ENCODE measurements around the gene GLCCI1. TPM values are rescaled to one million over a fixed set of nuclear protein-coding genes. Genes with fewer than 3 reads are reported as not detected.

Gene GLCCI1
- total RNA-seq, 1 experiment from 2014 or later: 8.0 TPM

- no peak for DNase-seq (ENCODE audit: extremely low read depth, low read depth)
These were observed 158.1 kb downstream of the GLCCI1 start for GRCh38 chr7:8126601-8127167.

GRCh38 chr7:8128449-8129317 lies 160.1 kb downstream of the GLCCI1 start:
- DNase-seq (ENCODE audit: extremely low read depth, low read depth): no peak

GRCh38 chr7:8129318-8129659 lies 160.7 kb downstream of the GLCCI1 start:
- no peak for DNase-seq (ENCODE audit: extremely low read depth, low read depth)

GRCh38 chr7:8130663-8131062 lies 162.1 kb downstream of the GLCCI1 start:
- DNase-seq (ENCODE audit: extremely low read depth, low read depth): no peak

DNA sequence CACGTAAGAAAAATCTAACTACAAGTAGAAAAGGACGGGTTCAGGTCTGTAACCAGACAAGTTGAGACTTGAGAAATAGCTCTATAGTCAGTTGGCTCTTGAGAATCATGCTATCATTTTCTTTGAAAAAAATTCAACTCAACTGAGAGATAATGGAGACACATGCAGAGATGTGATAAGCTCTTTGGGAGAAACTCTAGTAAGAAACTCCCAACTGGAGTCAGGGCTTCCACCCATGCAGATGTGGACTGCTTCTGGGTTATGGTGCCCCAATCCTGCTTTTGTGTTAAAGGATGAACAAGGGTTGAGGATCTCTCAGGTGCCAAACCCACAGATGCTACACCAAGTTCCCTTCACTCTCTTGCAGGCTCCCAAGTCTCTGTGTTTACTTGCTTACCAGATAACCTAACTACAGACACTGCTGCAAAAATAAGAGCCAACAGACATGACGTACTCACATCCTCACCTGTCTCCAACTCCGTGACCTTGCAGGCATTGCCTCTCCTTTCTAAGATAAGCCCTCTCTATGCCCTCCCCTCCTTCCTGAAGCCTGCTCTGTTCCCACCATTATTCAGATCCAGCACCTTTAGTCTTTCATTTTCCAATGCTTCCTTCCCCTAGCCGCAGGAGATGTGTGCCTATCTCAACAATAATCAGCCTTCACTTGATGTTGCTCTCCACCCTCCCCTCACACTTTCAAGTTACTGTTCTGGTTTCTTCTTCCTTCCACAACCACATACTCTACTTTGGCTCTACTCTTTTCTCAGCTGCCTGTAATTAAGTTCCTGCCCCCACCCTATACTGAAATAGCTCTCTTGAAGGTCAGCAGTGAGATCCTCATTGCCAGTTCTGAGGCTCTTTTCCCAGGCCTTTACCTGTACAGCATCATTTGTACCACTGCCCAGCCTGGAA lies 163.4 kb downstream of the GLCCI1 start:
- no peak for DNase-seq (ENCODE audit: extremely low read depth, low read depth)

GRCh38 chr7:8133188-8133848 lies 164.7 kb downstream of the GLCCI1 start:
- DNase-seq (ENCODE audit: extremely low read depth, low read depth): no peak

DNA sequence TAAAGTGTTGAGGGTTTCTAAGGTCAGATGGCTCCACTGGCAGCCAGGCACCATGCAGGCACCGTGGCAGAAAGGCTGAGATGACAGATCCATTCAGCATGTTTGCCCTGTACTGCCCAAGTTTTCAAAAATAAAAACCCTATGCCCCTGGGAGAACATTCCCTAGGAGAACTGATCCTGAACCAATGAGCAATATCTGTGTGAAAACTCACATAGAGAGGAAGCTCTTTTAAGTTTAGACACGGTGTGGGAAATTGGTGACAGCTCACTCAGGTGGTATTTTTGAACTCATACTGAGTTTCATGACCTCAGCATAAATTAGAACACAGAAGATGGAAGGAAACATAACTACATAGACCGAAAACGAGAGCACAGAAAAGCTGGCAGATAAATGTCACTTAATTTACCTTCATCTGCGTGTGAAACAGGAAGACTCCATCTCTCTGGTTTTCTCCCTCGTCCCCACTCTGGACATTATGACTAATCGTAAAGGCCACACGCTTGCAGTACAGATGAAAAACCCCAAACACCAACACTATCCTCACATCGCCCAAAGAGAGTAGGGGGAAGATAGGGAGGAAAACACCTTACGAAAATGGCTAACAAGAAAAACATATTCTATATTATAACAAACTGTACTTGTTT lies 165.6 kb downstream of the GLCCI1 start:
- DNase-seq (ENCODE audit: extremely low read depth, low read depth): no peak

GRCh38 chr7:8135417-8135816 lies 166.8 kb downstream of the GLCCI1 start:
- no peak for DNase-seq (ENCODE audit: extremely low read depth, low read depth)

DNA sequence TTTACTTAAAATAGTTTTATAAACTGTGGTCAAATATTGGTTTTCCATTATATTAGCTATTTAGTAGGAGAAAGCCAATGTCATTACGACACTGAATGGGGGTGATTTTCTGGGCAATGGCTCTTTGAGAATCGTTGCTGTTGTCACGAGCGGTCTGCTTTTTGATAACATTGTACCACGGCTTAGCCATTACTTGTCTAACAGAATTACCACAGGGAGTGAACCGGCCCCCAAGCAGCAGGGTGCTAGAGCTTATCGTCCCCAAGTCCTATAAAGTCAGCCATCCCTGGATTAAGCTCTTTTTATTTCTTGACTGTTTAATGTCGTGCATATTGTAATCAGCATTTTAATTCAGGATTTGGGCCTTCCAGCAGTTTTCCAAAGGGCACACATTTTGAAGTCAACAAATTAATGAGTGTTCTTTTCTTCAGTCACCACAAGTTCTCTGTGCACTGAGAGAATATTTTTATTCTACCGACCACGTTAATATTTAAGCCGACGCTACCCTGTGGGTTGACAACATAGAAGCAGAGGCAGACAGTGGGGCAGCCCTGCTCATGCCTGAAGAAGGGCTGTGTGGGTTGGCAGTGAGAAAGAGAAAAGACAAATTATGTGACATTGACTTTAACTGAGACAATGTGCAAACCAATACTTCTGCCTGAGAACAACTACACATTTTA lies 167.6 kb downstream of the GLCCI1 start:
- DNase-seq (ENCODE audit: extremely low read depth, low read depth): no peak
